SKM-1 (cell line): ENCODE measurements around the gene C13orf42.

Experiments
- DNase-seq: peaks from one replicate; lab custom pipeline; 2025; ENCODE audit not compliant: unreplicated experiment; lab: John Stamatoyannopoulos, UW

C13orf42 gene

GRCh38 chr13:51111174-51111573, at the start of gene C13orf42:
TSS of gene C13orf42 (minus strand) at chr13:51111274. CDS start at chr13:51111209, 65 bp downstream.
- DNase-seq = no peak

- no peak for DNase-seq
Observed at GRCh38 chr13:51158880-51159518, 47.9 kb upstream of the C13orf42 start.

GRCh38 chr13:51158365-51158764, 47.3 kb upstream of the C13orf42 start:
- no peak for DNase-seq

- no peak for DNase-seq
Observed at GRCh38 chr13:51156648-51157047, 45.6 kb upstream of the C13orf42 start.

- DNase-seq = no peak
Observed at GRCh38 chr13:51155776-51156515, 44.9 kb upstream of the C13orf42 start.

- DNase-seq = no peak
Observed at GRCh38 chr13:51155161-51155560, 44.1 kb upstream of the C13orf42 start.

GRCh38 chr13:51154029-51154555, 43.0 kb upstream of the C13orf42 start:
- DNase-seq = no peak

GRCh38 chr13:51153527-51153926, 42.5 kb upstream of the C13orf42 start:
- no peak for DNase-seq

- no peak for DNase-seq
Observed at GRCh38 chr13:51152701-51153100, 41.6 kb upstream of the C13orf42 start.

GRCh38 chr13:51151463-51151862, 40.4 kb upstream of the C13orf42 start:
- DNase-seq = no peak

- DNase-seq = no peak
Observed at GRCh38 chr13:51148952-51149573, 38.0 kb upstream of the C13orf42 start.

GRCh38 chr13:51148223-51148951, 37.3 kb upstream of the C13orf42 start:
- DNase-seq = no peak

- DNase-seq = no peak
Observed at GRCh38 chr13:51147732-51148131, 36.7 kb upstream of the C13orf42 start.

- no peak for DNase-seq
Observed at GRCh38 chr13:51146667-51147066, 35.6 kb upstream of the C13orf42 start.

GRCh38 chr13:51137250-51137649, 26.2 kb upstream of the C13orf42 start:
- DNase-seq = no peak

GRCh38 chr13:51136276-51136980, 25.4 kb upstream of the C13orf42 start:
- DNase-seq = no peak

- DNase-seq = no peak
Observed at GRCh38 chr13:51134763-51135365, 23.8 kb upstream of the C13orf42 start.

GRCh38 chr13:51130348-51130747, 19.3 kb upstream of the C13orf42 start:
- DNase-seq = no peak

- DNase-seq = peak; percentile 51
Observed at GRCh38 chr13:51125495-51126226, 14.6 kb upstream of the C13orf42 start.
